PFSK-1 (cell line): ENCODE data around the gene RUNX3.

Source experiments
- FOXP2 ChIP-seq: optimal IDR thresholded peaks from 2 replicates; pipeline ENCODE3; 2011; ENCODE audit warnings: borderline replicate concordance, control low read depth, inconsistent platforms; ENCODE audit not compliant: insufficient read depth; ENCODE audit errors: extremely low read length, extremely low read depth
- POLR2AphosphoS5 ChIP-seq: IDR thresholded peaks from 2 replicates; pipeline ENCODE4 v1.6.1; 2012; ENCODE audit warnings: low read depth, mild to moderate bottlenecking, control low read depth, low read length, moderate library complexity
- SIN3A ChIP-seq: IDR thresholded peaks from 2 replicates; pipeline ENCODE4 v1.6.1; 2012; ENCODE audit warnings: mild to moderate bottlenecking, low read length, moderate library complexity, borderline replicate concordance; ENCODE audit not compliant: insufficient read depth
- TAF1 ChIP-seq: IDR thresholded peaks from 2 replicates; pipeline ENCODE4 v1.6.1; 2012; ENCODE audit warnings: low read length, control low read depth, borderline replicate concordance; ENCODE audit not compliant: insufficient read depth
- TF ChIP-seq, protein P1 (sequence below), 2 experiments: IDR thresholded peaks; 2 replicates each; pipeline versions ENCODE4 v1.6.1 to v1.8.0; 2011 to 2012; ENCODE audit warnings: low read depth in 2 of 2, low read length in 2 of 2, control low read depth in 1 of 2, inconsistent platforms in 1 of 2, mild to moderate bottlenecking in 1 of 2, moderate library complexity in 1 of 2; ENCODE audit not compliant: insufficient read depth in 1 of 2

The RUNX3 gene

DNA sequence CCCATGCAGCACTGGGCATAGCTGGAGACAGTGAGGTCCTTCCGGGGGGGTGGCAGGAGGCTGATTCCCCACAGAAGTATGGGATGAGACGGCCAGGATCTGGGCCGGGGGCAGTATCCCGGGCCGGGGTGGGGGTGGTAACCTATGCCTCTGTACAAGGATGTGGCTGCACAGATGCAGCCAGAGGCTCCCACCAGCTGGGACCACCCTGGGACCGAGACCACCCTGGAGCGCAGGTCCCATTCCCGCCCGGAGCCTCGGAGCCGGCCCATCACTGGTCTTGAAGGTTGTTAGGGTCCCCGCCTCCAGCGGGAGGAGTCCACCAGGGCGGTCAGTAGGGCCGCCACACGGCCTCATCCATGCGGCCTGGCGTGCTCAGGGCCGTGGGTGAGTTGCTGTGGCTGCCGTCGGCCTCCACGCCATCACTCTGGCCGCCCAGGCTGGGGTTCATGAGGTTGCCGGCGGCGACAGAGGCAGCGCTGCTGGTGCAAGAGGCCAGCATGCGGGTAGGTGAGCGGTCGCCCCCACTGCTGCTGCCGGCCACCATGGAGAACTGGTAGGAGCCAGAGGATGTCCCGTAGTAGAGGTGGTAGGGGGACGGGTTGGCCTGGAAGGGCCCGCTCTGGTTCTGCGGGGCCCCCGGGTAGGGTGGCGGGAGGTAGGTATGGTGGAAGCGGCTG lies 28.1 kb downstream of the RUNX3 start:
- TF ChIP-seq POLR2AphosphoS5 (no peak), SIN3A (no peak), TAF1 (no peak), FOXP2 (no peak)
- TF ChIP-seq, protein P1, sequence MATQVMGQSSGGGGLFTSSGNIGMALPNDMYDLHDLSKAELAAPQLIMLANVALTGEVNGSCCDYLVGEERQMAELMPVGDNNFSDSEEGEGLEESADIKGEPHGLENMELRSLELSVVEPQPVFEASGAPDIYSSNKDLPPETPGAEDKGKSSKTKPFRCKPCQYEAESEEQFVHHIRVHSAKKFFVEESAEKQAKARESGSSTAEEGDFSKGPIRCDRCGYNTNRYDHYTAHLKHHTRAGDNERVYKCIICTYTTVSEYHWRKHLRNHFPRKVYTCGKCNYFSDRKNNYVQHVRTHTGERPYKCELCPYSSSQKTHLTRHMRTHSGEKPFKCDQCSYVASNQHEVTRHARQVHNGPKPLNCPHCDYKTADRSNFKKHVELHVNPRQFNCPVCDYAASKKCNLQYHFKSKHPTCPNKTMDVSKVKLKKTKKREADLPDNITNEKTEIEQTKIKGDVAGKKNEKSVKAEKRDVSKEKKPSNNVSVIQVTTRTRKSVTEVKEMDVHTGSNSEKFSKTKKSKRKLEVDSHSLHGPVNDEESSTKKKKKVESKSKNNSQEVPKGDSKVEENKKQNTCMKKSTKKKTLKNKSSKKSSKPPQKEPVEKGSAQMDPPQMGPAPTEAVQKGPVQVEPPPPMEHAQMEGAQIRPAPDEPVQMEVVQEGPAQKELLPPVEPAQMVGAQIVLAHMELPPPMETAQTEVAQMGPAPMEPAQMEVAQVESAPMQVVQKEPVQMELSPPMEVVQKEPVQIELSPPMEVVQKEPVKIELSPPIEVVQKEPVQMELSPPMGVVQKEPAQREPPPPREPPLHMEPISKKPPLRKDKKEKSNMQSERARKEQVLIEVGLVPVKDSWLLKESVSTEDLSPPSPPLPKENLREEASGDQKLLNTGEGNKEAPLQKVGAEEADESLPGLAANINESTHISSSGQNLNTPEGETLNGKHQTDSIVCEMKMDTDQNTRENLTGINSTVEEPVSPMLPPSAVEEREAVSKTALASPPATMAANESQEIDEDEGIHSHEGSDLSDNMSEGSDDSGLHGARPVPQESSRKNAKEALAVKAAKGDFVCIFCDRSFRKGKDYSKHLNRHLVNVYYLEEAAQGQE (IDR thresholded peaks at IDR 0.05; ENCODE audit: insufficient read depth in 1 of 2, low read depth in 2 of 2, low read length in 2 of 2): no peak

DNA sequence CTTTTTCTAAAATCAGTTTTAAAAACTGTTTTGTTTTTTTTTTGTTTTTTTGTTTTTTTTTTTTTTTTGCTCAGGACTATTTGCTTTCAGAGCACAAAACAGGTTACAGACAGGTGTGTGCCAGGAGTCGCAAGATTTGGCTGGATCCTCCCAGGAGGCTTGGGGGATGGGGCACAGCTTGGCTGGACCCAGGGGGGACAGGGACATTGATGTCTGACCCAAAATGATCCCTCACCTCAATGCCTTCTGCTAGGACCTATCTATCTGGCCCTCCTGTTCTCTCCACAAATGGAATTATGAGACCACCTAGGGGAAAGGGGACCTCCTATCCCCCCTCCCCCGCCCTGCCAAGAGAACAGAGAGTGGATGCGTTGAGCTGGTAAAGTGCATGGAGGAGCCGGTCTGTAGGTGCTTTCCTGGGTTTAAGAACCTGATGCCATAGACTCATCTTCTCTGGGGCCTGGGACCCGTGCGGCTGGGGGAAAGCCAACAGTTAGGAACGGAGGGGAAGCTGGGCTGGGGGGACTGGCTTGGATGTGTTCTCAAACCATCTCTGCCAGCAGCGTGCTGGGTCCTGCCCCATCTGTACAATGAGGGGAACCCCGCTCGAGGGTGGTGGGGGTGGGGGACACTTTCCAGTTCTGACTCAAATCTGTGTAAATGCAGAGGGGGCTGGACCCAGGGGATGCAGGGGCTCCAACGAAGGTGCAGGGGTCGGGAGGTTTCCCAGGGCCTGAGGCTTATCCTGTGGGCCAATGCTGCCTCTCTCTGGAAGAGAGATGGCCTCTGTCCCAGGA lies 28.9 kb downstream of the RUNX3 start:
- no peak for TF ChIP-seq TAF1
- TF ChIP-seq, protein P1 (IDR thresholded peaks at IDR 0.05; ENCODE audit: insufficient read depth in 1 of 2, low read depth in 2 of 2, low read length in 2 of 2): no peak
- TF ChIP-seq FOXP2: no peak
- no peak for TF ChIP-seq SIN3A
- TF ChIP-seq POLR2AphosphoS5: no peak

DNA sequence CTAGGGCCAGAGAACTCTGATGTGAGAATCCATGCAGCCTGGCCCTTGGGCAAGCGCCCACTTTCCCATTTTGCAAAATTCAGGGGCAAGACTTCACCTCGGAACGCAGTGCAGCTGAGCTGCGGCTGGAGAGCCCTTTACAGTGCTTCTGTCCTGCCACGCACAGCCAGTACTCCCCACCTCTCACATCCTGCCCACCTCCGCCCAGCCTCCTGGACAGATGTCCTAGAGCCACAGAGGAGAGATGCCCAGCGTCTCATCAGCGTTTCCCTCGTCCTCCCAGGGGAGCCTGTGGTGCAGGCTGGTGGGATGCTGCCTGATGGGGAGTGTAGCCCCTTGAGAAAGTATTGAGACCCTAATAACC lies 29.6 kb downstream of the RUNX3 start:
- no peak for TF ChIP-seq TAF1
- no peak for TF ChIP-seq FOXP2
- no peak for TF ChIP-seq POLR2AphosphoS5
- no peak for TF ChIP-seq SIN3A
- TF ChIP-seq, protein P1 (IDR thresholded peaks at IDR 0.05; ENCODE audit: insufficient read depth in 1 of 2, low read depth in 2 of 2, low read length in 2 of 2): no peak

DNA sequence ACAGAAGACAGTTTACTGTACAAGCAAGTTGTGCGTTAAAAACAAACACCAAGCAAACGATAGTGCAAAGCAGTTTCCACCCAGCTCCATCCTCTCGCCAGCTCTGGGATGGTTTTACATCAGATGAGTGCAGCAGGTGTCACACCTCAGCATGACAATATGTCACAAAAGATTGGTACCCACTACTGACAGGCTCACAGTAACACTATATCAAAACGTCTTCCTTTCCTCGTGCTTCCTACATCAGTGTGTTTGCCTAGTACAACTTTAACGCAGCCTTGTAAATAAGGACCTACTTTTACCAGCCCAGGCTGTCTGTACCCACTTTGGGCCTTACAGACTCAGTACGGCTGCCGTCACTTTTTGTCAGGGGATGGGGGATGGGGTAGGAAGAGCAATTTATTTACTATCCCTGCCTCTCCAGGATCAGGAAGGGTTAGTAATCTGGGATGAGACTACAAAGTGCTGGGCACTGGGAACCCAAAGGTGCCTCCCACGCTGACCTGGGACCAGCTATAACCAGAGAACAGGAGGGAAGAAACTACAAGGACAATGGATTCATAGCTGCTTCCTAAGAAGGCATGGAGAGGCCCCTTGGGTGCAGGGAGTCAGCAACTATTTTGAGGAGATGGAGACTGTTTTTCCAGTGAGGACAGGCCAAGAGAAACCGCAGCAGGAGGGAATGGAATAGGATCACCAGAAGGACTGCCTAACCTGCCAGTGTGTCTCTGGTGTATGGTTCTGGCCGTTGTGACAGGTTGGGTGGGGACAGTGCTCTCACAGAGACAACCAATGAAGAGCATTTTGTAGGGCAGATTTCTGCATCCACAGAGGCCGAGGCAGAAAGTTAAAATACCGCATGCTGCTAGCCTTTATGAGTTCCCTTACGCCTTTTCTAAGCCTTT lies 30.2 kb downstream of the RUNX3 start:
- TF ChIP-seq POLR2AphosphoS5: no peak
- TF ChIP-seq TAF1: no peak
- no peak for TF ChIP-seq FOXP2
- TF ChIP-seq SIN3A: no peak
- TF ChIP-seq, protein P1 (IDR thresholded peaks at IDR 0.05; ENCODE audit: insufficient read depth in 1 of 2, low read depth in 2 of 2, low read length in 2 of 2): no peak
